Measurements from ENCODE around the gene FAM170B. TPM values are rescaled to one million over a fixed set of nuclear protein-coding genes. Genes with fewer than 3 reads are reported as not detected.

Gene FAM170B
- total and polyA plus RNA-seq, 9 of the 15 experiments (the other 6 are each of a cell fraction or from before 2014, with no cell fraction given), result 0.11 to 0.21 TPM; not detected in 7

DNA sequence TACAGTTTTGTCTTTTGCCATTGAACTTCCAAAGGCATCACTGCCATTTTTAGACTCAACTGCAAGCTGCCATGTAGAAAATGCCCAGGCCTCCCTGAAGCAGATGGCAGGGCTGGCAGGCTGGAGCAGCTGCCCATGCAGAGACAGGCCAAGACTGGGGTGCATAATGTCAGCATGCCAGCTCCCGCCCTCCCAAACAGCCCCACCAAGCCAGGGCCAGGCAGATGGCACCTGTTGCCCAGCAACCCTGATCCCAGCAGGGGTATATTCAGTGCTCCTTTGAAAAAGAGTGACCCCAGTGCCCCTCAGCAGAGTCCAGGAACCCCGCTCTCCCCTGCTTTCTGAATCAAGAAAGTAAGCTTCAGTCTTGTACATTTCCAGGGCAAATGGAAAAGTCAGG lies 51.1 kb downstream of the FAM170B start:
- no peaks in the 10 kb centered on the region for H3K27me3 ChIP-seq (ENCODE audit: control insufficient read depth in 2 of 2, insufficient read depth in 2 of 2, low read length in 2 of 2)
- no peak overlapping the region for H3K4me2 ChIP-seq (ENCODE audit: insufficient read depth, low read length)
- H4K20me1 ChIP-seq (replicated peaks; ENCODE audit: control insufficient read depth, insufficient read depth, low read length), result no peaks in the 10 kb centered on the region; the same call in 1 of the 2 replicates
- 47% methylated on average over 2 of the region's 2 CpGs for WGBS (ENCODE audit: insufficient coverage, low coverage, missing lambda C conversion rate)
- peaks cover 0 to 15% of the 10 kb centered on the region in 2 experiments; a peak in 3 of 5 replicates for H3K4me1 ChIP-seq (replicated peaks in 1 of 2; ENCODE audit: control insufficient read depth in 2 of 2, insufficient read depth in 2 of 2, low read length in 2 of 2)
- ChIA-PET CTCF (ENCODE audit: low intra/inter-chr PET ratio) (no interaction called here), POLR2A (interaction anchor here (0.6 to 1.7 kb wide), 2 partner anchors 9 to 1495 kb away, joined by 3 to 7 read pairs; no protein-coding TSS in a partner anchor)
- H3K36me3 ChIP-seq (ENCODE audit: control insufficient read depth, insufficient read depth, low read length), result no peaks in the 10 kb centered on the region
- DNase-seq (ENCODE audit: extremely low read depth in 1 of 4, low spot score in 3 of 4) (no peak), FAIRE-seq (no peak), ATAC-seq (no peak)
- H3K9me3 ChIP-seq (replicated peaks; ENCODE audit: control insufficient read depth, insufficient read depth, low read depth, low read length), result no peaks in the 10 kb centered on the region; the same call in 1 of the 2 replicates
- in situ Hi-C loops (cut with MboI) (no loop called here), intact Hi-C loops (cut with micrococcal nuclease) (no loop called here)
- no peak overlapping the region for H3K27ac ChIP-seq (ENCODE audit: extremely low read depth, low read depth, low read length)
- no TSS peak for BruUV-seq (replicated peaks)
- no peak overlapping the region for H3K4me3 ChIP-seq
- H3K9me1 ChIP-seq (ENCODE audit: control insufficient read depth, insufficient read depth, low read length), result no peaks in the 10 kb centered on the region
- no peak overlapping the region for H2AFZ ChIP-seq (ENCODE audit: low read depth, low read length)
- H3K9ac ChIP-seq (ENCODE audit: insufficient read depth in 1 of 2, low read depth in 2 of 2, low read length in 2 of 2), result no peak overlapping the region
- H3K79me2 ChIP-seq (ENCODE audit: control insufficient read depth, insufficient read depth, low read length), result no peaks in the 10 kb centered on the region
- TF ChIP-seq NCOA2 (IDR thresholded peaks at IDR 0.05; ENCODE audit: partially characterized antibody in 2 of 2) (no peak), JUN (IDR thresholded peaks at IDR 0.05; ENCODE audit: borderline replicate concordance, low read depth, low read length) (no peak), JUN (CRISPR knock-in tag; IDR thresholded peaks at IDR 0.05; ENCODE audit: borderline replicate concordance) (no peak), MYC (IDR thresholded peaks at IDR 0.05; ENCODE audit: low read depth, low read length) (no peak), MYC (CRISPR knock-in tag; IDR thresholded peaks at IDR 0.05; ENCODE audit: borderline replicate concordance, low read depth) (no peak), ZBED1 (IDR thresholded peaks at IDR 0.05) (no peak), ARID2 (IDR thresholded peaks at IDR 0.05) (no peak), ZNF282 (CRISPR knock-in tag; IDR thresholded peaks at IDR 0.05) (no peak), ZNF518B (CRISPR knock-in tag; IDR thresholded peaks at IDR 0.05) (no peak), ZNF444 (CRISPR knock-in tag; IDR thresholded peaks at IDR 0.05) (no peak), BRCA1 (IDR thresholded peaks at IDR 0.05) (no peak), BRCA1 (CRISPR knock-in tag; IDR thresholded peaks at IDR 0.05) (no peak), ZFP30 (CRISPR knock-in tag; IDR thresholded peaks at IDR 0.05; ENCODE audit: borderline replicate concordance) (no peak), EWSR1 (IDR thresholded peaks at IDR 0.05; ENCODE audit: borderline replicate concordance, low read depth, partially characterized antibody) (no peak)
- TF ChIP-seq, protein P1, sequence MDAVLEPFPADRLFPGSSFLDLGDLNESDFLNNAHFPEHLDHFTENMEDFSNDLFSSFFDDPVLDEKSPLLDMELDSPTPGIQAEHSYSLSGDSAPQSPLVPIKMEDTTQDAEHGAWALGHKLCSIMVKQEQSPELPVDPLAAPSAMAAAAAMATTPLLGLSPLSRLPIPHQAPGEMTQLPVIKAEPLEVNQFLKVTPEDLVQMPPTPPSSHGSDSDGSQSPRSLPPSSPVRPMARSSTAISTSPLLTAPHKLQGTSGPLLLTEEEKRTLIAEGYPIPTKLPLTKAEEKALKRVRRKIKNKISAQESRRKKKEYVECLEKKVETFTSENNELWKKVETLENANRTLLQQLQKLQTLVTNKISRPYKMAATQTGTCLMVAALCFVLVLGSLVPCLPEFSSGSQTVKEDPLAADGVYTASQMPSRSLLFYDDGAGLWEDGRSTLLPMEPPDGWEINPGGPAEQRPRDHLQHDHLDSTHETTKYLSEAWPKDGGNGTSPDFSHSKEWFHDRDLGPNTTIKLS (IDR thresholded peaks at IDR 0.05; ENCODE audit: borderline replicate concordance, low read depth), result no peak
- TF ChIP-seq, protein P2, sequence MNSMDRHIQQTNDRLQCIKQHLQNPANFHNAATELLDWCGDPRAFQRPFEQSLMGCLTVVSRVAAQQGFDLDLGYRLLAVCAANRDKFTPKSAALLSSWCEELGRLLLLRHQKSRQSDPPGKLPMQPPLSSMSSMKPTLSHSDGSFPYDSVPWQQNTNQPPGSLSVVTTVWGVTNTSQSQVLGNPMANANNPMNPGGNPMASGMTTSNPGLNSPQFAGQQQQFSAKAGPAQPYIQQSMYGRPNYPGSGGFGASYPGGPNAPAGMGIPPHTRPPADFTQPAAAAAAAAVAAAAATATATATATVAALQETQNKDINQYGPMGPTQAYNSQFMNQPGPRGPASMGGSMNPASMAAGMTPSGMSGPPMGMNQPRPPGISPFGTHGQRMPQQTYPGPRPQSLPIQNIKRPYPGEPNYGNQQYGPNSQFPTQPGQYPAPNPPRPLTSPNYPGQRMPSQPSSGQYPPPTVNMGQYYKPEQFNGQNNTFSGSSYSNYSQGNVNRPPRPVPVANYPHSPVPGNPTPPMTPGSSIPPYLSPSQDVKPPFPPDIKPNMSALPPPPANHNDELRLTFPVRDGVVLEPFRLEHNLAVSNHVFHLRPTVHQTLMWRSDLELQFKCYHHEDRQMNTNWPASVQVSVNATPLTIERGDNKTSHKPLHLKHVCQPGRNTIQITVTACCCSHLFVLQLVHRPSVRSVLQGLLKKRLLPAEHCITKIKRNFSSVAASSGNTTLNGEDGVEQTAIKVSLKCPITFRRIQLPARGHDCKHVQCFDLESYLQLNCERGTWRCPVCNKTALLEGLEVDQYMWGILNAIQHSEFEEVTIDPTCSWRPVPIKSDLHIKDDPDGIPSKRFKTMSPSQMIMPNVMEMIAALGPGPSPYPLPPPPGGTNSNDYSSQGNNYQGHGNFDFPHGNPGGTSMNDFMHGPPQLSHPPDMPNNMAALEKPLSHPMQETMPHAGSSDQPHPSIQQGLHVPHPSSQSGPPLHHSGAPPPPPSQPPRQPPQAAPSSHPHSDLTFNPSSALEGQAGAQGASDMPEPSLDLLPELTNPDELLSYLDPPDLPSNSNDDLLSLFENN (IDR thresholded peaks at IDR 0.05; ENCODE audit: low read depth in 2 of 2, low read length in 2 of 2), result no peak

Data from K562 (cell line).